Measurements from ENCODE around the gene EGLN1.
"Not testable (repeated sequence)": the region's sequence is repeated elsewhere in the genome, so short reads cannot be mapped to it uniquely, and the experiment has no call there.

EGLN1 gene

GRCh38 chr1:231421971-231422797, at the start of gene EGLN1:
Gene EGLN1 (minus strand): TSS chr1:231422287. CDS start chr1:231421888, 399 bp downstream.
- DNase-seq: peak; percentile 77

- DNase-seq: not testable (repeated sequence)
Observed at GRCh38 chr1:231471500-231471899, 49.4 kb upstream of the EGLN1 start.

DNA sequence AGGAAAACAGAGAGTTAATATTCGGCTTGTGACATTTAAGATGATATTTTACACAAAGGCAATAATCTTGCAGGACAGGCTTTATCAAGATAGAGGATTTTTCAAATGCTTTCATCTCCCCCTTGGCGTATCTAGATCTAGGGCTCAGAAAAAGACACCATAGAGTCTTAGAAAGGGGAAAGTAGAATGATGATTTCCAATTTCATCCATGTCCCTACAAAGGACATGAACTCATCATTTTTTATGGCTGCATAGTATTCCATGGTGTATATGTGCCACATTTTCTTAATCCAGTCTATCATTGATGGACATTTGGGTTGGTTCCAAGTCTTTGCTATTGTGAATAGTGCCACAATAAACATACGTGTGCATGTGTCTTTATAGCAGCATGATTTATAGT, 48.9 kb upstream of the EGLN1 start:
- not testable (repeated sequence) for DNase-seq

GRCh38 chr1:231467986-231468385, 45.9 kb upstream of the EGLN1 start:
- no peak for DNase-seq

GRCh38 chr1:231465051-231465450, 43.0 kb upstream of the EGLN1 start:
- DNase-seq: peak; percentile 13

- no peak for DNase-seq
Observed at GRCh38 chr1:231463541-231463940, 41.5 kb upstream of the EGLN1 start.

GRCh38 chr1:231460614-231461013, 38.5 kb upstream of the EGLN1 start:
- peak; percentile 69 for DNase-seq

GRCh38 chr1:231459438-231459837, 37.4 kb upstream of the EGLN1 start:
- not testable (repeated sequence) for DNase-seq

- DNase-seq: not testable (repeated sequence)
Observed at GRCh38 chr1:231457956-231458355, 35.9 kb upstream of the EGLN1 start.

- not testable (repeated sequence) for DNase-seq
Observed at GRCh38 chr1:231454133-231454532, 32.0 kb upstream of the EGLN1 start.

GRCh38 chr1:231446138-231446537, 24.1 kb upstream of the EGLN1 start:
- DNase-seq: no peak

GRCh38 chr1:231444059-231444458, 22.0 kb upstream of the EGLN1 start:
- no peak for DNase-seq

DNA sequence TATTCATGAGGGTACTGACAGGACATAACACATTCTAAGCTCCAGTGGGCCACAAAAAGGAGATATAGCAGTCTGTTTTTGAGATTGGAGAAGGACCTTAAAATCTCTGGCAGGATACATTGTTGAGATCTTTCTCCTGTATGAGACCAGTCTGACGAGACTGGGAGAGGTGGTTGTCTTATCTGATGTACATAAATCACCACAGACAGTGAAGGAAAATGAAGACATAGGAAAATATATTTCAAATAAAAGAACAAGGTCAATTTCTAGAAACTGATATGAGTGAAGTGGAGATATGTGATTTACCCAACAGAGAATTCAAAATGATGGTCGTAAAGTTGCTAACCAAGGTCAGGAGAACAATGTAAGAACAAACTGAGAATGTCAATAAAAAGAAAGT, 21.3 kb upstream of the EGLN1 start:
- DNase-seq: no peak

DNA sequence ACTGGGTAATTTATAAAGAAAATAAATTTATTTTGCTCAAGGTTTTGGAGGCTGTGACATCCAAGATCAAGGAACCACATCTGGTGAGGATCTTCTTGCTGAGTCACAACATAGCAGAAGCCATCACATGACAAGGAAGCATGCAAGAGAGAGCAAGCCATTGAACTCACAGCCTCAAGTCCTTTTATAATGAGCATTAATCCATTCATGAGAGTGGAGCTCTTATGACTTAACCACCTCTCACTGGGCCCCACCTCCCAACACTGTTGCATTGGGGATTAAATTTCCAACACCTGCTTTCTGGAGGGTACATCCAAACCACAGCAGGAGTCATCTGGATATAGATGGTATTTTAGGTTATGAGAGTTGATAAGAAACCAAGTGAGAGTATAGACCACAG, 20.6 kb upstream of the EGLN1 start:
- no peak for DNase-seq

DNA sequence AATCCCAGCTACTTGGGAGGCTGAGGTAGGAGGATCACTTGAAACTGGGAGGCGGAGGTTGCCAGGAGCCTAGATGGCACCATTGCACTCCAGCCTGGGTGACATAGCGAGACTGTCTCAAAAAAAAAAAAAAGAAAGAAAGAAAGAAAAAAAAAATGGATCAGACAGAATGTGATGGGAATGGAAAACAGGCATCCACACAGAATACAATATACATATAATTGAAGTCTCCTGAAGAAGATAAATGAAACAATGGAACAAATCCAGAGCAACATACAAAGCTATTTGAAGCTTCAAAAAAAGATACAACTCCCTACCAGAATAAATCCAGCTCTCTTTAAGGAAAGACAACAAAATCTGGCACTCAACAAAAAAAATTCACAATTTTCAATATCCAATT, 10.9 kb upstream of the EGLN1 start:
- no peak for DNase-seq

- no peak for DNase-seq
Observed at GRCh38 chr1:231431665-231432415, 9.8 kb upstream of the EGLN1 start.

- DNase-seq: not testable (repeated sequence)
Observed at GRCh38 chr1:231430678-231431352, 8.7 kb upstream of the EGLN1 start.

GRCh38 chr1:231428377-231428776, 6.3 kb upstream of the EGLN1 start:
- DNase-seq: no peak

- DNase-seq: no peak
Observed at GRCh38 chr1:231424950-231425805, 3.1 kb upstream of the EGLN1 start.

DNA sequence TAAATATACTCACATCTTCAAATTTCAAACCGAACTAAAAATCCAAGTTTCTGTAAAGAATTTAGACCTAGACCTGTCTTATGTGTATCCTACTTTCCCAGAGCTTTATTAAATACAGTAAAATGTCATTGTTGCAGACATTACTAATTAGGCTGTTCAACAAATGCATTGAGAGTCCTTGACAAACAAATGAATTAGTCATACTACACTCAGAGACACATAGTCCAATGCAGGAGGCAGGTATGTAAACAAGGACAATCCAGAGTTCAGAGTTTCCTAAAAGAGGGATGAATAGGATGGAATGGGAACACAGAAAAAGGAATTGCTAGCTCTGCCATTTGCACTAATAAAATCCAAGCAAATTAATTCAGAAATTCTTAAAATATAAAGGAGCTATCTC, 1.6 kb upstream of the EGLN1 start:
- no peak for DNase-seq

GRCh38 chr1:231422798-231423309, 767 bp upstream of the EGLN1 start:
- no peak for DNase-seq

- peak; percentile 36 for DNase-seq
Observed at GRCh38 chr1:231421546-231421970, 529 bp downstream of the EGLN1 start.
